HG03520 (cell line): ENCODE results near the gene TERT.

ENCODE experiments used
- ATAC-seq: cut with Tn5 transposase; IDR thresholded peaks from one replicate; pipeline ENCODE4 v1.9.1; 2021; ENCODE audit warnings: mild to moderate bottlenecking, moderate library complexity; ENCODE audit not compliant: unreplicated experiment

TERT gene

DNA sequence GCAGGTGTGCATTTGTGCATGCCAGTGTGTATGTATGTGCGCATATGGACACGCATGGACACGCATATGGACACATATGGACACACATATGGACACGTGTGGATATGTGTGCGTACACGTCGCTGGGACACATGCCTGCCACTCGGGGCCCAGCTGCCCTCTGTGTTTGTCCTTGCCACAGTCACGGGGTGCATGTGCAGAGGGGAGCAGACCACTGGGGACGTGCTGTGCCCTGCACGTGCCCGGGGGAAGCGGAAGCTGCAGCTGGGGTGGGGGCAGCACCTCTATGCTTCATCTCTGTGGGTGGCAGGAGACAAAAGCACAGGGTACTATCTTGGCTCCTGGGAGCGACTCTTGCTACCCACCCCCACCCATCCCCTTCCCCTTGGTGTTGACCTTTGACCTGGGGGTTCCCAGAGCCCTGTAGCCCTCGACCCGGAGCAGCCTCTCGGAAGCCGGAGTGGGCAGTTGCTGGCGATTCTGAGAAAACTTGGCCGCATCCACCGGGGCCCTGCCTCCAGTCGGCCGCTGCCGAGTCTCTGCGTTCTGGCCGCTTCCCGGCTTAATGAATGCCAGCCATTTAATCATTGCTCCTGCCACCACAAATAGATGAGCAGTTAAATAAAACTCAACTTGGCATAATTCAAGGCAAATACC lies 72.1 kb downstream of the TERT start:
- ATAC-seq = no peak

DNA sequence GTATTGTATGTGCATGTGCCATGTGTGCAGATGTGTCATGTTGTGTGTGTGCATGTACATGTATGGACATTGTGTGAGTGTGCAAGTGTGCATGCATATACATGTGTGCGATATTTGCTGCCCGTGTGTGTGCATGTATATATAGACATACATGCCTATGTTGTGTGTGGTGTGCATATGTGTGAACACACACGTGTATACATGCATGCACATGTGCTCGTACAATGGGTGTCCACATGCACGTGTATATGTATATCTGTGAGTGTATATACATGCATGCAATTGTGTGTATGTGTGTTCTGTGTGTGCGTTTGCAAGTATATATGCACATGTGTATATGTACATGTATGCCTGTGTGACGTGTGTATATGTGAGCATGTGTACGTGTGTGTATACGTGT lies 72.7 kb downstream of the TERT start:
- ATAC-seq = no peak

DNA sequence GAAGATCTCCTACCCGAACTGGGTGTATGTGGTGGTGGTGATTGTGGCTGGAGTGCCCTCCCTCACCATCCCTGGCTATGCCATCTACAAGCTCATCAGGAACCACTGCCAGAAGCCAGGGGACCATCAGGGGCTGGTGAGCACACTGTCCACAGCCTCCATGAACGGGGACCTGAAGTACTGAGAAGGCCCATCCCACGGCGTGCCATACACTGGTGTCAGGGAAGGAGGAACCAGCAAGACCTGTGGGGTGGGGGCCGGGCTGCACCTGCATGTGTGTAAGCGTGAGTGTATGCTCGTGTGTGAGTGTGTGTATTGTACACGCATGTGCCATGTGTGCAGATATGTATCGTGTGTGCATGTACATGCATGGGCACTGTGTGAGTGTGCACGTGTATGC lies 73.1 kb downstream of the TERT start:
- ATAC-seq = no peak

DNA sequence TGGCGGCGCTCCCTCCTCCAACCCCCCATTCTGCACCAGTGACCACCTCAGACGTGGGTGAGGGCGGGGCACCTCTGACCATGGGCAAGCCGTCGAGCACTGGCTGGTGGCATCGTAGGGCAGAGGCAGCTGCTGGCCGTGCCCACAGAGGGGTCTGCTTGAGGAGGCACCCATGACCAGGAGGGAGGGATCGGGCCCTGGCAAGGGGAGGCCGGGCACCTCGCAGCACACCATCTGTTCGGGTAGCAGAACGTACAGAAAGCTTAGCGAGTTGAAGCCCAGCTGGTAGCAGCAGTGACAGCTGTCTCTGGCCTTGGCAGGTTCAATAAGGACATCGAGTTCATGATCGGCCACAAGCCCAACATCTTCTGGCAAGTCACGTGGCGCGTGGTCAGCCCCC lies 74.0 kb downstream of the TERT start:
- ATAC-seq = no peak

DNA sequence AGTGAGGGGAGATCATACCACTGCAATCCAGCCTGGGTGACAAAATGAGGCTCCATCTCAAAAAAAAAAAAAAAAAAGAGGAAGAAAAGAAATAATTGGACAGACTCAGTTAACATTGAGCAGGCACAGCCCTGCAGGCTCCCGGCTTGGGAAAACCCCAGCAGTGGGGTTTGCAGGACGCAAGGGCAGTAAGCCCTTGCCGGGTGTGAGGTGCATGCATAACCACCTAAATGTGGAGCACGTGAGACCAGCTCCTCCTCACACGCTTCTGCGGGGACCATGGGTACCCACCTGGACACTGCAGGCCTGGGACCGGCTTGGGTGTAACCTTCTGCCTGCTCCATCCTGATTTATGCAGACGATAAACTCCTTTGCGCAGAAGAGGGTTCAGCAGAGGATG lies 74.5 kb downstream of the TERT start:
- no peak for ATAC-seq

DNA sequence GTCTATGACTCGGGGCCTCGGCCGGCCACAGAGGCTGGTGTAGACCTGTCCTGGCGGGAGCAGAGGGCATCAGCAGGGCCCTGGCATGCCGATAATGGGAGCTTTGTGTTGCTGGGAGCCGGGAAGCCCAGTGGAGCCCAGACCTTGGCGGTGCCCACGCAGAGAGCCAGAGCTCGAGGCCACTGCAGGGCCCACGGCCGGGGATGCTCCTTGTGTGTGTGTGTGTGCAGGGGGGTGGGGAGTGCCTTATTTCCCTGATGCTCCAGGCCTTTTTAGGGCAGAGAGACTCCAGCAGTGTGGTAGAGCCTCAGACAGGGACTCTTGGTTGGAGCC lies 75.1 kb downstream of the TERT start:
- no peak for ATAC-seq

DNA sequence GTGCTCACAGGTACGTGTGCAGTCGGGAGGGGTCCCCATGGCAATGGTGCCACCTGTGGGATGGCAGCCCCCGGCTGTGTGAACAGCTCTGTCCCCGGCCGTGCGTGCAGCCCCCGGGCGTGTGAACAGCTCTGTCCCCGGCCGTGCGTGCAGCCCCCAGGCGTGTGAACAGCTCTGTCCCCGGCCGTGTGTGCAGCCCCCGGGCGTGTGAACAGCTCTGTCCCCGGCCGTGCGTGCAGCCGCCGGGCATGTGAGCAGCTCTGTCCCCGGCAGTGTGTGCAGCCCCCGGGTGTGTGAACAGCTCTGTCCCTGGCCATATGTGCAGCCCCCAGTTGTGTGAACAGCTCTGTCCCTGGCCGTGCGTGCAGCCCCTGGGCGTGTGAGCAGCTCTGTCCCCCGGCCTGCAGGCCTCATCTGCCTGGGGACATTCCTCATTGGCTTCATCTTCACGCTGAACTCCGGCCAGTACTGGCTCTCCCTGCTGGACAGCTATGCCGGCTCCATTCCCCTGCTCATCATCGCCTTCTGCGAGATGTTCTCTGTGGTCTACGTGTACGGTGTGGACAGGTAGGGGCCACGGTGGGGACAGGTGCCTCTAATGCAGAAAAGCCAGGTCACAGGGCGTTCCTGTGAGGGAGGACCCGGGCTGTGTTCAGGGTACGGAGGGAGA lies 75.6 kb downstream of the TERT start:
- ATAC-seq = no peak

DNA sequence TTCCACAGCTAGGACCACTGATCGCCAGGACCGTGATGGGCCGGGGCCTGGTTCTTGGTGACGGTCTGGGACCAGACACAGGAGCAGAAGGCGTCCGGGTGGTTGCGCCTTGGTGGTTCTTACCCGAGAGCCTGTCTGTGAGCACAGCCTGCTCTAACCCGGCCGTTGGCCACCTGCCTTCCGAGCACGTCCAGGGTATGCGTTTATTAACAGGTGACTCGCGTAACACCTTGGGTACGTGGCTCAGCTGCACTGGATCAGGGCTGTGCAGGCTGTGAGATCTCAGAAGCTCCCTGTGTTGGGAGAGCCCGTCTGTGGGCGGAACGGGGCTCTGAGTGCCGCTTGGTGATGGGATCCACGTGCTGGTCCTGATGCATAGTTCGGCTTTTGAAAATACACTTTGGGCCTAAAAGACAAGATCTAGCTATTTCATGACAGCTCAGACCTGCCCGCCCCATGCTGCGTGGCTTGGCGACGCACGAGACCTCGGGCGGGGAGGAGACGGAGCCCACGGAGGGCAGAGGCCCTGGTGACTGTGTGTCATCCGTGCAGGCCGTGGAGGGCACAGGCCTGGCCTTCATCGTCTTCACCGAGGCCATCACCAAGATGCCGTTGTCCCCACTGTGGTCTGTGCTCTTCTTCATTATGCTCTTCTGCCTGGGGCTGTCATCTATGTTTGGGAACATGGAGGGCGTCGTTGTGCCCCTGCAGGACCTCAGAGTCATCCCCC lies 76.4 kb downstream of the TERT start:
- no peak for ATAC-seq

DNA sequence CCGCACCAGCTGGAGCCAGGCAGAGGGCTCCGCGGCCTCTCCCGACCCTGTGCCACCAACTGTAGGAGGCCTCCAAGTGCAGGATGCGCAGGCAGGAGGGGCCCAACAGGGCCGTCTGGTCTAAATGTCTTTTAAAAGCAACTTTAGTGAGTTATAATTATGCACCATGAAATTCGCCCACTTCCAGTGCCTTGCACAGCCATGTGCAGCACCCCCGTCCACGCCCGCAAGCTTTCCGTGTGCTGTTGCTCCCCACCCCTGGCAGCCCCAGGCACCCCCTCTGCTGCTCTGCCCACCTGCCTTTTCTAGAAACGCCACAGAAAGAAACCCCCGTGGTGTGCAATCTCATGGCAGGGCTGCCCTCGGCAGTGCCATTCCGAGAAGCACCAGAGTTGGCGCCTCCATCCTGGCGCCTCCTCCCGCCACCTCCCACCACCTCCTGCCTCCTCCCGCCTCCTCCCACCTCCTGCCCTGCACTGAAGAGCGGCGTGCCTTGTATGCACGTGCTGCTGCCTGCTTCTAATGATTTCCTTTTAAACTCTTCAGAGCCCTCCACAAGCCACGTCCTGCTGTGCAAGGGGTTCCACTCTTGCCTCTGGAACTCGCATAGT lies 77.2 kb downstream of the TERT start:
- no peak for ATAC-seq

DNA sequence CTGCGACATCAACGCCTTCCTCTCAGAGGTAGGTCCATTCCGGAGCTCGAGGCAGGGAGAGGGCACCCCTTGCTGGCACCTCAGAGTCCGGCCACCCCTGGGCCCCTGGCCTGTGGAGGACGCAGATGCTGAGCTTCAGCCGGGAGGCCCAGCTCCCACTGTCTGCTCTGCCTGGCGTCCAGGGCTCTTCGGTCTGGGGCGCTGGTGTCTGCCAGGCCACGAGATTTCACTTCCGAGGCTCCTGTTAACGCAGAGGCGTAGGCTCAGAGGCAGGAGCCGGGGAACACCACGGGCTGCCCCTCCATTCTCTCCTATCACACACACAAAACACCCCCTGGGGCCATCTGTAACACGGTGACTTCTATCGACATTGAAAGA lies 78.0 kb downstream of the TERT start:
- ATAC-seq = no peak

DNA sequence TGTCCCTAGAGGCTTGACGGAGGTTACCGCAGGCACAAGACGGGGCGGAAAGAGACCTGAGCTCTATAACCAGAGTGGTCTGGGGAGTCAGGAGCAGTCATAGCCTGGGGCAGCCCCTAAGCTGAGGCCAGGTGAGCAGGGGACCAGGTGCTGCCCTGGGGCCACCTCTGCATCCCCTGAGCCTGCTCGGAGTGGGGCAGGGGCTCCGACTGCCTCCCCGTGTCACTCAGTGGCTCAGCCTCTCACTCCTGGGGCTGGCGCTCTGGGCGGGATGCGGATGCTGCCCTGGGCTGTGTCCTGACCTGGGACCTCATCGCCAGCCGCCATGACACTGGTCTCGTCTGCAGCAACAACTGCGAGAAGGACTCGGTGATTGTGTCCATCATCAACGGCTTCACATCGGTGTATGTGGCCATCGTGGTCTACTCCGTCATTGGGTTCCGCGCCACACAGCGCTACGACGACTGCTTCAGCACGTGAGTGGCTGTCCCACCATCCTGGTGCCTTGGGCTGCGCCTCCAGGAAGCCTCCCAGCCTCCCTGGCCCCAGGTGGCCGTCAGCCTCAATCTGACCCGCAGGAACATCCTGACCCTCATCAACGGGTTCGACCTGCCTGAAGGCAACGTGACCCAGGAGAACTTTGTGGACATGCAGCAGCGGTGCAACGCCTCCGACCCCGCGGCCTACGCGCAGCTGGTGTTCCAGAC lies 78.5 kb downstream of the TERT start:
- no peak for ATAC-seq

DNA sequence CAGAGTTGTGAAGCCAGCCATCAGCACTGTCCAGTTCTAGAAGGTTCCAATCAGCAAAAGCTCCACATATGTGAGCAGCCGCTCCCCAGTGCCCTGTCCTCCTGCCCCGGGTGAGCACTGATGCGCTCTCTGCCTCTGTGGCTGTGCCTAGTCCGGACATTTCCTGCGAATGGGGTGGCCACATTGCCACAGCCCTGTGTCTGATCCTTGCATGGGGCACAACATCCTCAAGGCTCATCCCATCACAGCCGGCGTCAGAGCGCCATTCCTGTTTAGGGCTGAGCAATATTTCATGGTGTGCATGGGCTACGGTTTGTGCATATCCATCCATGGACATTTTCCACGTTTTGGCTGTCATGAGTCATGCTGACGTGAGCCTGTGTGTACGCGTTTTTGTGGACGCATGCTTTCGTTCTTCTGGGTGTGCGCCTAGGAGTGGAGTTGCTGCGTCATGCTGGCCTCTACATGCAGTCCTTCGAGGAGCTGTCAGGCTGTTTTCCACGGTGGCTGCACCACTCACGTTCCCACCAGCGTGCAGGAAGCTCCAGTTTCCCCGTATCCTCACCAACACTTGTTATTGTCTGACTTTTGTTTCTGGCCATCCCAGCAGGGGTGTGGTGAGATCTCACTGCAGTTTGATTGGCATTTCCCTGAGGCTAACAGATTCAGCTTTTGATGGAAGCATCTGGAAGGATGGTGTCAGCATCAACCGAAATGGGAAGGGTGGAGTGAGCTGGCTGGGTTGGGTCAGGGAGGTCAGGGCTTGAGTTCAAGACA lies 79.4 kb downstream of the TERT start:
- ATAC-seq = no peak

DNA sequence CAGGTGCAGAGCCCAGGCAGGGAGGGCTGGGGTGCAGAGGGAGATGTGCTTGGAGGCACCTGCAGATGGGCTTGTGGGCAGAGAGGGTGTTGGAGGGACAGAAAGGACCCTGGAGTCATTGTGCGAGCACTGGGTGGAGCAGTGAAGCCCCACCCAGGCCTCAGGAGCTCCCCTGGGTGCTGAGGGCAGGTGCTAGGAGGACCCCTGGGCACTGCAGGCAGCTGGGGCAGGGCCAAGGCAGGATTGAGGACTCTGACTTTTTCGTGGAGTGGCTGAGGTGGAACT lies 80.0 kb downstream of the TERT start:
- no peak for ATAC-seq

DNA sequence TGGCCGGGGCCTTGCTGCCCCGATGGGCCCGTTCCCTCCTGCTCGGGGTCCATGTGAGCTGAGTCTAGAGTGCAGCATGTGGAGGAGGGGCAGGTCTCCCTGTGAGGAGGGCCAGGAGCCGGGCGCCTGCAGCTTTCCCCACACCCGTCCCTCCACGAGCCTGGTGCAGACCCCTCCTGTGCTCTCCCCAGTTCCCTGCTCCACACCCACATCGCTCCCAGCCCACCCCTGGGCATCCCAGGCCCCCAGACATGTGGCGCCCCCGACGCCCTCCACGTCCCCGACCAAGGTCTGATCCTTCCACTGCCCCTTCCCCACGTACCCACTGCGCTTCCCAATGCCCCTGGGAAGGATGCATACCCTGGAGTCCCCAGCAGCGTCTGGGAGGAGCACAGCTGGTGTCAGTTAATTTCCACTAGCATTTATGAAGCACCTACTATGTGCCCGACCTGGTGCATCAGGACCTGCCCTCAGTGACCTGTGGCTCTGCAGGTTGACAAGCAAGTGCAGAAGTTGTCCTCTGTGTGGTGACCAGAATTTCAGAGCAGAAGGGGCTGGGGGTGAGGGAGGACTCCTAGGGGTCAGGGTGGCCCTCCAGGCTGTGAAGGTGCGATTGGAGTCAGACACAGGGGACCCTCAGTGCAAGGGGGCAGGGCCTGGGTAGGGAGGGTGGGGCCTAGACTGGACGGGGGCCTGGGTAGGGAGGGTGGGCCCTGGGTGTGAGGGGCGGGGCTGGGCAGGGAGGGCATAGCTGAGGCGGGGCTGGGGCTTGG lies 80.5 kb downstream of the TERT start:
- ATAC-seq = no peak

DNA sequence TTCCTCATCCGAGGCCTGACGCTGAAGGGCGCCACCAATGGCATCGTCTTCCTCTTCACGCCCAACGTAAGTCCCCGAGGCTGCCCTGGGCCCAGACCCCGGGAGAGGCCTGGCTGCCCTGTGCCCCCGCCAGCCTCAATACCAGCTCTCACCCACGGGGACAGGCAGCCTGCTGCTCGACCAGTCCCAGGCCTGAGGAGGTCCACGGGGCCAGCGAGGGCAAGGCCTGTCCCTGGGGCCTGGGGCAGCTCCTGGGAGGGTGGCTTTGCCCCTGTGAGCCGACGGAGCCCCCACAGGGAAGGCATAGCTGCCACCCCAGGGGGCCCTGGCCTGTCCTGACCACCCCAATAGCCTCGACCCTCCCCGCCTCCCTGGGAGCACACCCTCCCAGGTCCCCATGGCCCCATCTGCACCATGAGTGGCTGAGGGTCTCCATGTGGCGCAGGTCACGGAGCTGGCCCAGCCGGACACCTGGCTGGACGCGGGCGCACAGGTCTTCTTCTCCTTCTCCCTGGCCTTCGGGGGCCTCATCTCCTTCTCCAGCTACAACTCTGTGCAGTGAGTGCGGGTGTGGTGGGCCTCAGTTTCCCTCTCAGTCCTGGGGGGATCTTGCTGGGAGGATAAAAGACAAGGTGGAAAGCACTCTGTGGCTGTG lies 81.2 kb downstream of the TERT start:
- ATAC-seq = no peak

DNA sequence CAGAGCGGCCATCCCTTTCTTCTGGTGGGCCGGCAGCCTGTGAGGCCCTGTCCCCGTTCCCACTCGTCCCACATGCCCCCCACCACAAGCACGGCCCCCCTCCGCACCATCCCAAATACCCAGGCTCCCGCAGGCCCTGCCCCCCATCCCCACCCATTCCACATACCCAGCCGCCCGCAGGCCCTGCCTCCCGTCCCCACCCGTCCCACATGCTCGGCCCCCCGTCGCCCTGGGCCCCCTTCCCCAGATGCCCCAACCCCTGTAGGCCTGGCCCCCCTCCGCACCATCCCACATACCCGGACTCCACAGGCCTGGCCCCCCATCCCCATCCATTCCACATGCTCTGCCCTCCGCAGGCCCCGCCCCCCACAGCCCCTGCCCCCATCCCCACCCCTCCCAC lies 82.0 kb downstream of the TERT start:
- ATAC-seq = no peak

DNA sequence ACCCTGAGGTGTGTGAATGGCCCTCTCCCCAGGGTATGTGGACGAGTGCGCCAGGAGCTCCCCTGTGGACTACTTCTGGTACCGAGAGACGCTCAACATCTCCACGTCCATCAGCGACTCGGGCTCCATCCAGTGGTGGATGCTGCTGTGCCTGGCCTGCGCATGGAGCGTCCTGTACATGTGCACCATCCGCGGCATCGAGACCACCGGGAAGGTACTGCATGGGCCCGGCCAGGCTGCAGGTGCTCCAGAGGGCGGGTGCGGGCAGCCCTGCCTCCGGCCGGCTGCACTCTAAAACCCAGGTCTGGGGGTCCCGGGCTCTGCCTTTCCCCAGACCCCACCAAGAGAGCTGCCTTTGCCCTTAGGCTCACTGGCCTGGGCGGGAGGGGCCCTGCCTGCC lies 82.6 kb downstream of the TERT start:
- ATAC-seq = no peak

DNA sequence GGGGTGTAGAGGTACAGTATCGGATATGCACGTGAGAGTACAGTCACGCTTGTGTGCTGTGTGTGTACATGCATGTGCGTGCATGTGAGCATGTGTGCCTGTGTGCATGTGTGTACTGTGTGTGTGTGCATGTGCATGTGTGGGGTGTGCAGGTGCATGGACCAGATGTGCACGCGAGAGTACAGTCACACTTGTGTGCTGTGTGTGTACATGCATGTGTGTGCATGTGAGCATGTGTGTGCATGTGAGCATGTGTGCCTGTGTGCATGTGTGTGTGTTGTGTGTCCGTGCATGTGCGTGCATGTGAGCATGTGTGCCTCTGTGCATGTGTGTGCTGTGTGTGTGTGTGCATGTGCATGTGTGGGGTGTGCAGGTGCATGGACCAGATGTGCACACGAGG lies 83.2 kb downstream of the TERT start:
- no peak for ATAC-seq

DNA sequence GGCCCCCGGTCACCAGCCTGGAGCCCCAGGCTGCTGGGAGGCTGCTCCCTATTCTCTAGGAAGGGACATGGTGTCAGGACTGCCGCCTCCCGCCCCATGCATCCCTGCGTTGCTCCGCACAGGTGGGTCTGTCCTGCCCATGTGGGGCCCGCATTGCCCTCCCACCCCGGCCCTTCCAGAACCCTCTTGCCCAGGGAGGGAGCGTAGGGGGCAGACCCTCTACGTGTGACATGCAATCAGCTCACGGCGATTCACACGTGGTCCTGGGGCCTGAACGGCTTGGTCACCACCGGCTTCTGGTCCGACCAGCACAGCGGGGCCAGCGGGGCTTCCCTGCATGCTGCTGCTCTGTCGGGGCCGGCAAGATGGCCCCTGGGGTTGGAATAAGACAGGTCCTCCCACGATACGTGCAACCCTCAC lies 84.0 kb downstream of the TERT start:
- no peak for ATAC-seq
